Hematopoietic multipotent progenitor cell (in vitro differentiated cells): ENCODE data around the gene EIF3J. TPM values are rescaled to one million over a fixed set of nuclear protein-coding genes. Genes with fewer than 3 reads are reported as not detected.

Source experiments
- DNase-seq, 3 donors: peaks; one replicate each; pipeline ENCODE4 v3.0.0-alpha.2; 2011 to 2015; ENCODE audit warnings: low read depth in 2 of 3, low spot score in 2 of 3
- total RNA-seq: library from RNA; depleted of rRNA; stranded (reverse); fragments of >200 nt; gene quantifications from one replicate; pipeline ENCODE4 v1.2.3, GENCODE V29; 2012

The EIF3J gene
- total RNA-seq, 1 donor = 19.7 TPM

GRCh38 chr15:44591326-44591725 is 54.4 kb downstream of the EIF3J start:
- no peak for DNase-seq

GRCh38 chr15:44593042-44593736 is 56.2 kb downstream of the EIF3J start:
- peak in 2 of 3 donors; percentile 11 to 53 for DNase-seq

- no peak for DNase-seq
Observed at GRCh38 chr15:44595246-44595645, 58.3 kb downstream of the EIF3J start.

GRCh38 chr15:44595656-44596510 is 58.9 kb downstream of the EIF3J start:
- no peak for DNase-seq

- DNase-seq = no peak
Observed at GRCh38 chr15:44596511-44597010, 59.6 kb downstream of the EIF3J start.

- no peak for DNase-seq
Observed at GRCh38 chr15:44598066-44598465, 61.1 kb downstream of the EIF3J start.

- peak in 2 of 3 donors; percentile 39 to 76 for DNase-seq
Observed at GRCh38 chr15:44598892-44599291, 61.9 kb downstream of the EIF3J start.

- DNase-seq = no peak
Observed at GRCh38 chr15:44603126-44603525, 66.2 kb downstream of the EIF3J start.

GRCh38 chr15:44606740-44607139 is 69.8 kb downstream of the EIF3J start:
- DNase-seq = no peak

Other genes starting within 250 kb of the EIF3J start
- gene GOLM2, start 248.4 kb upstream of the EIF3J start, total RNA-seq = 39.9 TPM
- gene CTDSPL2, start 109.5 kb upstream of the EIF3J start, total RNA-seq = 51.4 TPM
- 73.8 TPM for gene SPG11, start 126.5 kb downstream of the EIF3J start, total RNA-seq
- gene PATL2, start 174.2 kb downstream of the EIF3J start, total RNA-seq = 5.7 TPM
- gene B2M, start 174.4 kb downstream of the EIF3J start, total RNA-seq = 2,769 TPM
- gene TRIM69, start 199.4 kb downstream of the EIF3J start, total RNA-seq = 10.8 TPM